Thoracic aorta (tissue), 2 donors: ENCODE results near the gene EID1. TPM values are rescaled to one million over a fixed set of nuclear protein-coding genes. Genes with fewer than 3 reads are reported as not detected.

Source experiments
- ATAC-seq: fragments of 150-250 bp; one replicate; pipeline ENCODE4 v1.8.0; 2017; ENCODE audit warnings: low read depth; ENCODE audit not compliant: insufficient number of reproducible peaks, low FRiP score
- DNase-seq: peaks from one replicate; pipeline ENCODE4 v3.0.0-alpha.2; 2020; ENCODE audit warnings: low spot score
- H3K27ac ChIP-seq, 2 donors: fragments of 200-600 bp; sonication (generic); 1 replicate in 1 of 2; 2 replicates in 1 of 2; pipeline ENCODE4 v1.5.1; 2016; ENCODE audit warnings: mild to moderate bottlenecking in 2 of 2, moderate library complexity in 2 of 2
- H3K27me3 ChIP-seq: fragments of 200-600 bp; sonication (generic); replicated peaks from 2 replicates; pipeline ENCODE4 v1.6.0; 2016; ENCODE audit warnings: mild to moderate bottlenecking; ENCODE audit not compliant: insufficient read depth
- H3K36me3 ChIP-seq: fragments of 200-600 bp; sonication (generic); one replicate; pipeline ENCODE4 v1.5.1; 2016
- H3K4me1 ChIP-seq, 2 donors: fragments of 200-600 bp; sonication (generic); 1 replicate in 1 of 2; 2 replicates in 1 of 2; pipeline versions ENCODE4 v1.5.1 to v1.6.0; 2016; ENCODE audit warnings: low read depth in 2 of 2, mild to moderate bottlenecking in 1 of 2; ENCODE audit not compliant: control insufficient read depth in 1 of 2
- H3K4me3 ChIP-seq: fragments of 200-600 bp; sonication (generic); 2 replicates; pipeline ENCODE4 v1.5.1; 2016; ENCODE audit warnings: mild to moderate bottlenecking
- H3K9me3 ChIP-seq: fragments of 200-600 bp; sonication (generic); 2 replicates; pipeline ENCODE4 v1.5.1; 2016
- CTCF ChIP-seq: fragments of 200-600 bp; sonication (generic); IDR thresholded peaks from one replicate; pipeline ENCODE4 v1.5.1; 2019; ENCODE audit warnings: antibody characterized with exemption
- total RNA-seq, 2 donors: library from RNA; depleted of rRNA; stranded (reverse); fragments of >200 nt; gene quantifications; one replicate each; pipeline versions ENCODE4 v1.1.0 to v1.2.3, GENCODE V29; 2016

Gene EID1
- total RNA-seq, 2 donors from 2014 or later: 212 to 227 TPM

GRCh38 chr15:48880070-48880634 is 2.2 kb downstream of the EID1 start:
- TF ChIP-seq CTCF: no peak
- Histone ChIP-seq H3K4me3 (peak overlapping the region; percentile 3), H3K27ac (no peak overlapping the region), H3K4me1 (peaks cover 5 to 27% of the 10 kb centered on the region in 2 donors), H3K27me3 (no peaks in the 10 kb centered on the region), H3K9me3 (no peaks in the 10 kb centered on the region), H3K36me3 (no peaks in the 10 kb centered on the region)
- ATAC-seq: no peak
- DNase-seq: no peak

GRCh38 chr15:48883699-48884098 is 5.8 kb downstream of the EID1 start:
- Histone ChIP-seq H3K4me1 (peaks cover 7 to 28% of the 10 kb centered on the region in 2 donors), H3K27ac (no peak overlapping the region), H3K36me3 (no peaks in the 10 kb centered on the region), H3K4me3 (no peak overlapping the region), H3K27me3 (no peaks in the 10 kb centered on the region), H3K9me3 (no peaks in the 10 kb centered on the region)
- ATAC-seq (no peak), DNase-seq (no peak)
- no peak for TF ChIP-seq CTCF

- H3K4me3 ChIP-seq: no peak overlapping the region
- no peak for ATAC-seq
- no peaks in the 10 kb centered on the region for H3K27me3 ChIP-seq
- no peak for DNase-seq
- TF ChIP-seq CTCF: no peak
- no peaks in the 10 kb centered on the region for H3K36me3 ChIP-seq
- no peaks in the 10 kb centered on the region for H3K9me3 ChIP-seq
- no peak overlapping the region for H3K27ac ChIP-seq
- peaks cover 5 to 15% of the 10 kb centered on the region in 2 donors for H3K4me1 ChIP-seq
Observed at GRCh38 chr15:48887144-48887543, 9.2 kb downstream of the EID1 start.

GRCh38 chr15:48888191-48888590 is 10.3 kb downstream of the EID1 start:
- no peaks in the 10 kb centered on the region for H3K9me3 ChIP-seq
- H3K27me3 ChIP-seq: no peaks in the 10 kb centered on the region
- ATAC-seq: no peak
- no peak overlapping the region for H3K27ac ChIP-seq
- TF ChIP-seq CTCF: no peak
- no peak for DNase-seq
- no peaks in the 10 kb centered on the region for H3K36me3 ChIP-seq
- peaks cover 5 to 15% of the 10 kb centered on the region in 2 donors for H3K4me1 ChIP-seq
- H3K4me3 ChIP-seq: no peak overlapping the region

GRCh38 chr15:48888836-48889235 is 10.9 kb downstream of the EID1 start:
- Histone ChIP-seq H3K4me3 (peak overlapping the region; percentile 29), H3K27ac (peak overlapping the region; percentile 58 to 66), H3K36me3 (no peaks in the 10 kb centered on the region), H3K9me3 (no peaks in the 10 kb centered on the region), H3K4me1 (peaks cover 5 to 15% of the 10 kb centered on the region in 2 donors), H3K27me3 (no peaks in the 10 kb centered on the region)
- no peak for DNase-seq
- no peak for ATAC-seq
- no peak for TF ChIP-seq CTCF
